ENCODE data around the gene UNC45B.

The UNC45B gene

DNA sequence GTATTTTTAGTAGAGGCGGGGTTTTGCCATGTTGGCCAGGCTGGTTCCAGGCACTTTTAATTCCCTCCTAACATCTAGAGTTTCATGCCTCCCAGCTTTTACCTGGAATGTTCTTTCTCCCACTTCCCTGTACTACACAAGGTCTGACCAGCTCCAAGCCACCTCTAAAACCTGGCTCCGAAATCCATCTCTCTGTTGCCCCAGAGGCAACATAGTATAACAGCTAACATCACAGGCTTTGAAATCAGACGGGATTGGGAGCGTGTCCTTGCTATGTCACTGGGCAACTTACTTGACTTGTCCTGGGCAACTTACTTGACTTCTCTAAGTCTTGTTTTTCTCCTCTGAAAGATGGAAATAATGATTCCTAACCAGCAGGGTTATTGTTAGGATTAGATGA is 15.1 kb downstream of the UNC45B start:
- in situ Hi-C loops (cut with HindIII; ENCODE audit: low sequenced_read_pairs) = no loop called here
- no peak overlapping the region for H3K4me3 ChIP-seq (ENCODE audit: low read depth, low read length)
- TF ChIP-seq CTCF (IDR thresholded peaks at IDR 0.05; ENCODE audit: low read depth, low read length, missing control alignments) = no peak
- no peak for DNase-seq (ENCODE audit: low read depth)

- in situ Hi-C loops (cut with HindIII; ENCODE audit: low sequenced_read_pairs) = no loop called here
- no peak for TF ChIP-seq CTCF (IDR thresholded peaks at IDR 0.05; ENCODE audit: low read depth, low read length, missing control alignments)
- no peak overlapping the region for H3K4me3 ChIP-seq (ENCODE audit: low read depth, low read length)
- no peak for DNase-seq (ENCODE audit: low read depth)
These were observed 16.3 kb downstream of the UNC45B start for GRCh38 chr17:35163886-35164285.

DNA sequence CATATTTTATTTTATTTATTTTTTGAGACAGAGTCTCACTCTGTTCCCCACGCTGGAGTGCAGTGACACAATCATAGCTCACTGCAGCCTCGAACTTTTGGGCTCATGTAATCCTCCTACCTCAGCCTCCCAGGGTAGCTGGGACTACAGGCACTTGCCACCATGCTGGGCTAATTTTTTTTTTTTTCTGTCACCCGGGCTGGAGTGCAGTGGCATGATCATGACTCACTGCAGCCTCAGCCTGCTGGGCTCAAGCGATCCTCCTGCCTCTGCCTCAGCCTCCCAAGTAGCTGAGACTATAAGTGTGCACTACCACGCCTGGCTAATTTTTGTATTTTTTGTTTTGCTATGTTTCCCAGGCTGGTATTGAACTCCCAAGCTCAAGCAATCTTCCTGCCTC is 17.1 kb downstream of the UNC45B start:
- H3K4me3 ChIP-seq (ENCODE audit: low read depth, low read length) = no peak overlapping the region
- in situ Hi-C loops (cut with HindIII; ENCODE audit: low sequenced_read_pairs) = no loop called here

DNA sequence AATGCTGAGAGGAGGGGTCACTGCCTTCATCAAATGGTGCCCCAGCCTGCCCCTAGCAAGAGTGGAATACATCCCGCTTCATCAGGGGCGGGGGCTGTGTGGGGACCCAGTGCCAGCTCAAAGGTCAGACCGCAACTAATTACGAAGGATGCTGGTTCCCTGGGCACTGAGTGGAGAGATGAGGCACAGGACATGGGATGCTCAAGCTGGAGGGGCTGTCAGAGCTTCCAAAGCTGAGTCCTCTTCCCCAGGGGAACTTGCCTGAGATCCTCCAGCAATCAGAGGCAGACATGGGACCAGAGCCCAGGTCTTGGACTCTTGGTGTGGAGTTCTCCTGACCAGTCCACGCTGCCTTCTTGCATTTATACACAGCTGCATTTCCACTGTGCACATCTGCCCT is 18.9 kb downstream of the UNC45B start:
- no peak for TF ChIP-seq CTCF (IDR thresholded peaks at IDR 0.05; ENCODE audit: low read depth, low read length, missing control alignments)
- in situ Hi-C loops (cut with HindIII; ENCODE audit: low sequenced_read_pairs) = no loop called here
- no peak for DNase-seq (ENCODE audit: low read depth)
- no peak overlapping the region for H3K4me3 ChIP-seq (ENCODE audit: low read depth, low read length)

More for the DNA sequence above, 17.1 kb downstream of the UNC45B start:
- TF ChIP-seq CTCF (IDR thresholded peaks at IDR 0.05; ENCODE audit: low read depth, low read length, missing control alignments) = no peak
- no peak for DNase-seq (ENCODE audit: low read depth)

GRCh38 chr17:35167046-35167445 is 19.4 kb downstream of the UNC45B start:
- DNase-seq (ENCODE audit: low read depth) = no peak
- H3K4me3 ChIP-seq (ENCODE audit: low read depth, low read length) = no peak overlapping the region
- in situ Hi-C loops (cut with HindIII; ENCODE audit: low sequenced_read_pairs) = no loop called here
- no peak for TF ChIP-seq CTCF (IDR thresholded peaks at IDR 0.05; ENCODE audit: low read depth, low read length, missing control alignments)

- DNase-seq (ENCODE audit: low read depth) = no peak
- TF ChIP-seq CTCF (IDR thresholded peaks at IDR 0.05; ENCODE audit: low read depth, low read length, missing control alignments) = no peak
- in situ Hi-C loops (cut with HindIII; ENCODE audit: low sequenced_read_pairs) = no loop called here
- no peak overlapping the region for H3K4me3 ChIP-seq (ENCODE audit: low read depth, low read length)
These were observed 20.0 kb downstream of the UNC45B start for GRCh38 chr17:35167666-35168065.

GRCh38 chr17:35169835-35170363 is 22.3 kb downstream of the UNC45B start:
- no peak for DNase-seq (ENCODE audit: low read depth)
- in situ Hi-C loops (cut with HindIII; ENCODE audit: low sequenced_read_pairs) = no loop called here
- no peak for TF ChIP-seq CTCF (IDR thresholded peaks at IDR 0.05; ENCODE audit: low read depth, low read length, missing control alignments)
- no peak overlapping the region for H3K4me3 ChIP-seq (ENCODE audit: low read depth, low read length)

Data from astrocyte of the cerebellum (primary cell).